A549 (cell line): ENCODE results near the gene AMPD3.

Experiments used
- ATOH8 ChIP-seq: fragments of 250-450 bp; sonication (Bioruptor Pico); IDR thresholded peaks from 2 replicates; pipeline ENCODE4 v1.5.0; 2020; ENCODE audit warnings: low read depth, mild to moderate bottlenecking, moderate library complexity
- CTCF ChIP-seq: fragments of >200 bp; sonication (Bioruptor Twin); formaldehyde crosslinking; IDR thresholded peaks from 3 replicates; pipeline ENCODE4 v1.5.1; 2016
- RAD21 ChIP-seq, 2 experiments: fragments of >200 bp in 1 of 2; sonication (Bioruptor Twin) in 1 of 2; formaldehyde crosslinking in 1 of 2; IDR thresholded peaks in 1 of 2; conservative IDR thresholded peaks in 1 of 2; 2 replicates in 1 of 2; 3 replicates in 1 of 2; pipeline ENCODE4 v1.6.1; 2012 to 2018; ENCODE audit warnings: inconsistent platforms in 1 of 2
- RCOR1 ChIP-seq: fragments of 150-350 bp; IDR thresholded peaks from 2 replicates; pipeline ENCODE4 v1.6.1; 2014; ENCODE audit warnings: antibody characterized with exemption, low read length, low read depth
- SMC3 ChIP-seq: fragments of >200 bp; sonication (Bioruptor Twin); formaldehyde crosslinking; IDR thresholded peaks from 3 replicates; pipeline ENCODE4 v1.6.1; 2018; ENCODE audit warnings: inconsistent platforms
- TF ChIP-seq, protein P1 (sequence below): IDR thresholded peaks from 2 replicates; pipeline ENCODE4 v1.6.1; 2012

DNA sequence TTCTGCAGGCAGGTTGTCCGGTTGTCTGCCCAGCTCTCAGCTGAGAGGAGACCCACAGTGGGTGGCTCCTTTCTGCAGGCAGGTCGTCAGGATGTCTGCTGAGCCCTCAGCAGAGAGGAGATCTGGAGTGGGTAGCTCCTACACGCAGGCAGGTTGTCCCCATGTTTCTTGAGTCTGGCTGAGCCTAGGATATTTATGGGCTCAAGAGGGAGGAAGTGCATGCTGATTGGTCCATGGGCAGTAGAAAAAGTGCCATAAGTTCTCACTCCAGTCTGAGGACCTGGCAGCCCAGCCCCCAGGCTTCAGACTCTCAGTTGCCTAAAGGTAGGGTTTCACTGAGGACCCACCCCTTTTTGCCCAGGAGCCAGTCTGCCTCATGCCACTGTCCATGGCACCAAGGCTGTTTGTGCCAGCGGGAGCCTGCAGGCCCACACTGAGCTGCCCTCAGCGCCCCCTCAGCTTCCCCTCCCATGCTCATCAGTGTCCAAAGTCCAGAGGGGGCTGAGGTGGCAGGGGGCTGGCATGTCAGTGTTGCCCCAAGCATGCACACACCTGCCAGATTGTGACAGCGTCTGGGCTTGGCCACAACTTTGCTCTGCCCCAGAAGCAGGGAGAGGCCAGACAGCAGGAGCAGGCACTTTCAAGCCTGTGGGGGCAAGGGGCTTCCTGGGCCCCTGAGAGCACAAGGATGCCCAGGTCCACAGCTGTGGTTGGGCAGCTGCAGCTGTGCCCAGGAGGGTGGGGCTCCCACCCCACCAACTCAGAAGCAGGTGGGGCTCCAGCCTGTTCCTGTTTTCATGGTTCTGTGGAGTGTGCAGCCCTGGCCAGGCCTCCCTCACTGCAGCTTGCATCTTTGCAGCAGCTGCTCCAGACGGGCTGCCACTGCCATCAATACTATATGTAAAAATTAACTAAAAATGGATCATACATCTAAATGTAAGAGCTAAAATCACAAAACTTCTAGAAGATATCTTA, 89.7 kb downstream of the AMPD3 start:
- TF ChIP-seq, protein P1, sequence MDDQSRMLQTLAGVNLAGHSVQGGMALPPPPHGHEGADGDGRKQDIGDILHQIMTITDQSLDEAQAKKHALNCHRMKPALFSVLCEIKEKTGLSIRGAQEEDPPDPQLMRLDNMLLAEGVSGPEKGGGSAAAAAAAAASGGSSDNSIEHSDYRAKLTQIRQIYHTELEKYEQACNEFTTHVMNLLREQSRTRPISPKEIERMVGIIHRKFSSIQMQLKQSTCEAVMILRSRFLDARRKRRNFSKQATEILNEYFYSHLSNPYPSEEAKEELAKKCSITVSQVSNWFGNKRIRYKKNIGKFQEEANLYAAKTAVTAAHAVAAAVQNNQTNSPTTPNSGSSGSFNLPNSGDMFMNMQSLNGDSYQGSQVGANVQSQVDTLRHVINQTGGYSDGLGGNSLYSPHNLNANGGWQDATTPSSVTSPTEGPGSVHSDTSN: no peak
- TF ChIP-seq CTCF (no peak), ATOH8 (CRISPR knock-in tag) (no peak), RCOR1 (no peak), RAD21 (conservative IDR thresholded peaks at IDR 0.05 in 1 of 2, IDR thresholded peaks at IDR 0.05 in 1 of 2) (no peak), SMC3 (no peak)
